RWPE1 (cell line): Measurements from ENCODE around the gene PHF13.

Experiments used
- CTCF ChIA-PET: fragments of 350-600 bp; sonication (Branson Sonifier 250); formaldehyde crosslinking; extraction: SDS; loops from one replicate; lab custom pipeline; 2021; lab: Yijun Ruan, JAX
- POLR2A ChIA-PET: fragments of 400-600 bp; formaldehyde crosslinking; extraction: SDS; loops from one replicate; lab custom pipeline; 2020; ENCODE audit warnings: antibody characterized with exemption; ENCODE audit not compliant: low non-redundant PET; lab: Yijun Ruan, JAX
- DNase-seq: peaks from one replicate; pipeline ENCODE4 v3.0.0; 2012; ENCODE audit warnings: low spot score
- H3K27ac ChIP-seq: fragments of 450-650 bp; 2 replicates; pipeline ENCODE4 v1.5.1; 2017
- CTCF ChIP-seq: fragments of 450-650 bp; conservative IDR thresholded peaks from 2 replicates; pipeline ENCODE4 v1.5.1; 2017; ENCODE audit warnings: low read depth, mild to moderate bottlenecking

The PHF13 gene

GRCh38 chr1:6672558-6672957, 59.0 kb downstream of the PHF13 start:
- no peak overlapping the region for H3K27ac ChIP-seq
- no peak for TF ChIP-seq CTCF
- no peak for DNase-seq
- POLR2A ChIA-PET = no interaction called here
- CTCF ChIA-PET = interaction anchor here (0.7 kb wide), 1 partner anchor 19 kb away, joined by 5 read pairs; no protein-coding TSS in a partner anchor
